Karpas-422 (cell line): ENCODE data around the gene ATG10. TPM values are rescaled to one million over a fixed set of nuclear protein-coding genes. Genes with fewer than 3 reads are reported as not detected.
"Not testable (repeated sequence)": the region's sequence is repeated elsewhere in the genome, so short reads cannot be mapped to it uniquely, and the experiment has no call there.

Source experiments
- DNase-seq: peaks from one replicate; pipeline ENCODE4 v3.0.0-alpha.2; 2015
- H2AFZ ChIP-seq: fragments of 200-600 bp; sonication (generic); 2 replicates; pipeline ENCODE4 v1.6.1; 2014; ENCODE audit warnings: antibody characterized with exemption, low read length, mixed read lengths
- H3K27ac ChIP-seq: fragments of 200-600 bp; sonication (generic); 2 replicates; pipeline ENCODE4 v1.5.1; 2014; ENCODE audit warnings: mild to moderate bottlenecking, low read length, moderate library complexity
- H3K27me3 ChIP-seq: fragments of 200-600 bp; sonication (generic); 2 replicates; pipeline ENCODE4 v1.6.1; 2014; ENCODE audit warnings: low read length, mixed read lengths
- H3K36me3 ChIP-seq: fragments of 200-600 bp; sonication (generic); 2 replicates; pipeline ENCODE4 v1.6.1; 2014; ENCODE audit warnings: low read length, mixed read lengths; ENCODE audit not compliant: insufficient read depth
- H3K4me1 ChIP-seq: fragments of 200-600 bp; sonication (generic); 2 replicates; pipeline ENCODE4 v1.6.1; 2014; ENCODE audit warnings: mild to moderate bottlenecking, low read length, mixed read lengths
- H3K4me2 ChIP-seq: fragments of 200-600 bp; sonication (generic); 2 replicates; pipeline ENCODE4 v1.6.1; 2014; ENCODE audit warnings: low read length, low read depth, mild to moderate bottlenecking; ENCODE audit not compliant: poor library complexity, severe bottlenecking
- H3K4me3 ChIP-seq: fragments of 200-600 bp; sonication (generic); 2 replicates; pipeline ENCODE4 v1.5.1; 2014; ENCODE audit warnings: mild to moderate bottlenecking, antibody characterized with exemption, low read length, mixed read lengths
- H3K79me2 ChIP-seq: fragments of 200-600 bp; sonication (generic); 2 replicates; pipeline ENCODE4 v1.6.1; 2014; ENCODE audit warnings: mild to moderate bottlenecking, low read length, mixed read lengths
- H3K9ac ChIP-seq: fragments of 200-600 bp; sonication (generic); 2 replicates; pipeline ENCODE4 v1.6.0; 2014; ENCODE audit warnings: low read length
- H3K9me2 ChIP-seq: fragments of 200-600 bp; sonication (generic), shearing (Covaris generic); replicated peaks from 2 replicates; pipeline ENCODE4 v1.6.0; 2014; ENCODE audit warnings: mild to moderate bottlenecking, low read length, moderate library complexity; ENCODE audit not compliant: insufficient read depth
- H3K9me3 ChIP-seq: fragments of 300-700, 200-600 bp; sonication (generic); 2 replicates; pipeline ENCODE4 v1.6.1; 2014; ENCODE audit warnings: low read length, mixed read lengths
- H4K20me1 ChIP-seq: fragments of 200-600 bp; sonication (generic); 2 replicates; pipeline ENCODE4 v1.6.1; 2014; ENCODE audit warnings: mild to moderate bottlenecking, antibody characterized with exemption, low read length, low read depth; ENCODE audit not compliant: insufficient read depth
- total RNA-seq: library from RNA; depleted of rRNA; stranded (reverse); fragments of >200 nt; shearing (Covaris generic); gene quantifications from 2 replicates; pipeline ENCODE4 v1.2.3, GENCODE V29; 2014; ENCODE audit warnings: low replicate concordance

The ATG10 gene
- total RNA-seq, 1 experiment from 2014 or later = 16.8 TPM

- Histone ChIP-seq H3K9ac (no peak overlapping the region), H3K27me3 (no peaks in the 10 kb centered on the region), H3K4me1 (peaks cover 19% of the 10 kb centered on the region), H3K27ac (peak overlapping the region; percentile 26; the same call in 1 of the 2 replicates), H3K9me3 (no peaks in the 10 kb centered on the region), H2AFZ (no peak overlapping the region), H4K20me1 (no peaks in the 10 kb centered on the region), H3K79me2 (peaks cover 8% of the 10 kb centered on the region), H3K4me2 (no peak overlapping the region), H3K36me3 (no peaks in the 10 kb centered on the region), H3K9me2 (no peaks in the 10 kb centered on the region), H3K4me3 (no peak overlapping the region)
- no peak for DNase-seq
These were observed 128.7 kb downstream of the ATG10 start for GRCh38 chr5:82100303-82101077.

GRCh38 chr5:82104872-82105271, 133.0 kb downstream of the ATG10 start:
- H3K27ac ChIP-seq = no peak overlapping the region
- no peak overlapping the region for H3K9ac ChIP-seq
- no peak overlapping the region for H2AFZ ChIP-seq

GRCh38 chr5:82105457-82105856, 133.6 kb downstream of the ATG10 start:
- H3K27ac ChIP-seq = no peak overlapping the region
- H3K36me3 ChIP-seq = no peaks in the 10 kb centered on the region
- peaks cover 5% of the 10 kb centered on the region for H3K79me2 ChIP-seq
- H3K4me3 ChIP-seq = no peak overlapping the region
- no peak overlapping the region for H3K4me2 ChIP-seq
- peak; percentile 27 for DNase-seq
- no peaks in the 10 kb centered on the region for H3K9me3 ChIP-seq
- no peaks in the 10 kb centered on the region for H3K9me2 ChIP-seq
- no peak overlapping the region for H3K9ac ChIP-seq
- no peaks in the 10 kb centered on the region for H4K20me1 ChIP-seq
- H3K27me3 ChIP-seq = no peaks in the 10 kb centered on the region
- no peak overlapping the region for H2AFZ ChIP-seq
- H3K4me1 ChIP-seq = peaks cover 19% of the 10 kb centered on the region

More at GRCh38 chr5:82104872-82105271, 133.0 kb downstream of the ATG10 start:
- no peaks in the 10 kb centered on the region for H3K36me3 ChIP-seq
- H3K9me3 ChIP-seq = no peaks in the 10 kb centered on the region
- no peaks in the 10 kb centered on the region for H3K27me3 ChIP-seq
- H4K20me1 ChIP-seq = no peaks in the 10 kb centered on the region
- DNase-seq = peak; percentile 10
- H3K4me3 ChIP-seq = no peak overlapping the region
- no peaks in the 10 kb centered on the region for H3K9me2 ChIP-seq
- peaks cover 22% of the 10 kb centered on the region for H3K4me1 ChIP-seq
- H3K79me2 ChIP-seq = peaks cover 8% of the 10 kb centered on the region
- H3K4me2 ChIP-seq = no peak overlapping the region

GRCh38 chr5:82106207-82106606, 134.4 kb downstream of the ATG10 start:
- Histone ChIP-seq H3K27ac (no peak overlapping the region), H3K9ac (no peak overlapping the region), H2AFZ (no peak overlapping the region), H4K20me1 (no peaks in the 10 kb centered on the region), H3K9me2 (no peaks in the 10 kb centered on the region), H3K9me3 (no peaks in the 10 kb centered on the region), H3K4me1 (peaks cover 14% of the 10 kb centered on the region), H3K36me3 (no peaks in the 10 kb centered on the region), H3K79me2 (peaks cover 5% of the 10 kb centered on the region; the same call in 1 of the 2 replicates), H3K4me2 (no peak overlapping the region), H3K4me3 (no peak overlapping the region), H3K27me3 (no peaks in the 10 kb centered on the region)
- DNase-seq = peak; percentile 38

- Histone ChIP-seq H3K79me2 (peaks cover 5% of the 10 kb centered on the region; the same call in 1 of the 2 replicates), H3K27ac (no peak overlapping the region), H3K9ac (no peak overlapping the region), H3K36me3 (no peaks in the 10 kb centered on the region), H4K20me1 (no peaks in the 10 kb centered on the region), H3K9me3 (no peaks in the 10 kb centered on the region), H3K27me3 (no peaks in the 10 kb centered on the region), H3K4me3 (no peak overlapping the region), H3K4me2 (no peak overlapping the region), H3K9me2 (no peaks in the 10 kb centered on the region), H2AFZ (no peak overlapping the region), H3K4me1 (peaks cover 14% of the 10 kb centered on the region)
- no peak for DNase-seq
These were observed 134.9 kb downstream of the ATG10 start for GRCh38 chr5:82106756-82107155.

- Histone ChIP-seq H3K4me1 (peaks cover 14% of the 10 kb centered on the region), H3K9me3 (no peaks in the 10 kb centered on the region), H4K20me1 (no peaks in the 10 kb centered on the region), H2AFZ (no peak overlapping the region), H3K4me3 (no peak overlapping the region), H3K27me3 (no peaks in the 10 kb centered on the region), H3K4me2 (no peak overlapping the region), H3K79me2 (peaks cover 5% of the 10 kb centered on the region; the same call in 1 of the 2 replicates), H3K9ac (no peak overlapping the region), H3K9me2 (no peaks in the 10 kb centered on the region), H3K36me3 (no peaks in the 10 kb centered on the region), H3K27ac (no peak overlapping the region)
- DNase-seq = no peak
These were observed 135.4 kb downstream of the ATG10 start for GRCh38 chr5:82107267-82107666.

- H3K27ac ChIP-seq = no peak overlapping the region
These were observed 137.2 kb downstream of the ATG10 start for GRCh38 chr5:82109013-82109412.

GRCh38 chr5:82109915-82110314, 138.1 kb downstream of the ATG10 start:
- not testable (repeated sequence) for DNase-seq, H2AFZ ChIP-seq, H3K4me3 ChIP-seq, H3K9ac ChIP-seq, H4K20me1 ChIP-seq, H3K9me2 ChIP-seq, H3K27ac ChIP-seq, H3K27me3 ChIP-seq, H3K4me2 ChIP-seq, H3K9me3 ChIP-seq, H3K36me3 ChIP-seq
- H3K4me1 ChIP-seq = peaks cover 14% of the 10 kb centered on the region
- peaks cover 12% of the 10 kb centered on the region for H3K79me2 ChIP-seq

More at GRCh38 chr5:82109013-82109412, 137.2 kb downstream of the ATG10 start:
- Histone ChIP-seq H4K20me1 (no peaks in the 10 kb centered on the region), H3K4me1 (peaks cover 14% of the 10 kb centered on the region), H3K9ac (no peak overlapping the region), H3K36me3 (no peaks in the 10 kb centered on the region), H2AFZ (no peak overlapping the region), H3K4me3 (no peak overlapping the region), H3K4me2 (no peak overlapping the region), H3K9me2 (no peaks in the 10 kb centered on the region), H3K79me2 (peaks cover 6% of the 10 kb centered on the region), H3K27me3 (no peaks in the 10 kb centered on the region), H3K9me3 (no peaks in the 10 kb centered on the region)
- DNase-seq = no peak
